ENCODE results near the gene SLC31A2.
"Not testable (repeated sequence)": the region's sequence is repeated elsewhere in the genome, so short reads cannot be mapped to it uniquely, and the experiment has no call there.

SLC31A2 gene

DNA sequence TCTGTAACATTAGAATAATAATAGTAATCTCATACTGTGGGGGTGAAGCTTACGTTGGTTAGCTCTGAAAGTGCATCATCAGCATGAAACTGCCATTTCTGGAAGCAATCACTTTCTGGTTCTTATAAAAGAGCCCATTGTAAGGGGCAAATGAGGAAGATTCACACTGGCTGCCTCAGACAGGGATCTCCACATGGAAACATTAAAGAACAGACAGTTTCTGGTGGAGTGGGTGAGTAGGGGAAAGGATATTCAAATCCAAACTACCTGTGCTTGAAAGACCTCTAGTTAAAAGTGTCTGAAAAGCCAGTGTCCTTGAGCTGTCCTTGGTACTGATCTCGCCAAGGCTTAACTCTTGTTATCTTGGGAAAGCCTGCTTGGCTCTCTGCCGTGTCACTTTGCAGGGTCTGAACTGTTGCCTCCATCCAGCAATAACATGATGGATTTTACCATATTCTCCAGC is 19.1 kb upstream of the SLC31A2 start:
- Histone ChIP-seq H3K36me3 (no peaks in the 10 kb centered on the region), H3K4me2 (peak overlapping the region in 2 of 11 experiments; percentile 29 to 32; a peak in 3 of 22 replicates), H3K9ac (no peak overlapping the region), H3K27ac (no peak overlapping the region), H3K4me1 (peaks cover 0 to 21% (median 0%) of the 10 kb centered on the region in 10 experiments; a peak in 6 of 20 replicates), H3K4me3 (no peak overlapping the region), H3K9me3 (replicated peaks in 1 of 11) (no peaks in the 10 kb centered on the region), H3K27me3 (no peaks in the 10 kb centered on the region), H4K20me1 (no peaks in the 10 kb centered on the region)
- no peak for TF ChIP-seq Cebpa-rat (IDR thresholded peaks at IDR 0.05)

DNA sequence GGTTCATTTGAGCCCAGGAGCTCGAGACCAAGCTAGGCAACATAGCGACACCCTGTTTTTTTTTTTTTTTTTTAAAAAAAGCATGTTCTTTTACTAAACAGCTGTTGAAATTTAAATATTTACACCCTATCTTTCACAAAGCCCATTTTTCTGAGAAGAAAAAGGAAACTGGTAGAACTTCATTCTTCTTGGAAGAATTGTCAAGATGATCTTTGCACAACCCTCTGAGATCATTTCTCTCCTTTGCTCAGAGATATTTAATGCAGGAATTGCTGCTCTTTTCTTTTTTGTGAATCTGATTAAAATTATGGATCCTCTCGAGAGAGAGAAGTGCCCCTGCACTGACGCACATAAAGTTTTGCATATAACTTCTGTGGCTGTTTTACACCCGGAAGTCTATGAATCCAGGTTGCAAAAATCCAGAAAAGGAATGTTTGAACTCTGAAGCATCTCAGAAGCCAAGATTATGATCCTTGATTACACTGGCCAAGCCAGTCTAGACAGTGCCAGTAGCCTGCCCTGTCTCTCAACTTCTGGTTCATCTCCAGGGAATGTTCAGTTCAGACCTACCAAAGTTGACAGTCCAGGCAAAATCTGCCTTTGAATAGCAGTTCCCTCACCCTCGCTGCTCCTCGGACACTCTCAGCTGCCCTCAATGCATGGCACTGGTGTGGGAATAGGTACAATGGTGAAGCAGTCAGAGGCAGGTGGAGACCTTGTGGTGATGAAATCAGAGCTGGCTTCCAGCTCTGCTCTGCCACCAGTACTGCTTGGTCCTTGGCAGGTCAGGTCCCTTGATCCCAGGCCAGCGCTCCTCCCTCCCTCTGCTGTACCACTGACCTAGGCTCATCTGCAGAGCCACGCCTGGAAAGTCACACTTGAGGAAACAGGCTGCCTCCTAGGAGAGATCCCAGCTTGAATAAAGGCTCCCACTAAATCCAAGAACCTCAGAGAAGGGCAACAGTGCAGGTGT is 13.3 kb upstream of the SLC31A2 start:
- Histone ChIP-seq H3K27ac (no peak overlapping the region), H4K20me1 (no peaks in the 10 kb centered on the region)

DNA sequence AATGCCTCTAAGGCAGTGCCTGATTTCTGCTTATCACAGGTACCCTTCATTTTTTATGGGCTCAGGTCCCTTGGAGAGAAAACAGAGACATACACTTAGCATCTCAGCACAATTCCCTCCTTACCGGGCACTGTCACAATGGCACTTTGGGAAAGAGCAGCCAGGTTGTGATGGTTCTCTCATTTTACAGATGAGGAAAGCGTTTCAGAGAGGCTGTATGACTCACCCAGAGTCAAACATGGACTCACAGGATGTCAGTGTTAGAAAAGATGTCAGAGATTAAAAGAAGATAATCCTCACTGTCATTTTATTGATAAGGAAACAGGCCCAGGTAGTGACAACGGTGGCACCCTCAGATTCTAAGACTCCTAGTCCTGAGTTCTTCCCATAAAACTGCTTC is 12.0 kb upstream of the SLC31A2 start:
- no peak overlapping the region for H3K9ac ChIP-seq
- no peak overlapping the region for H3K4me3 ChIP-seq
- no peak overlapping the region for H3K27ac ChIP-seq
- no peaks in the 10 kb centered on the region for H4K20me1 ChIP-seq
- H3K27me3 ChIP-seq = no peaks in the 10 kb centered on the region
- peaks cover 0 to 26% (median 0%) of the 10 kb centered on the region in 11 experiments; a peak in 5 of 22 replicates for H3K9me3 ChIP-seq (replicated peaks in 1 of 11)
- no peak overlapping the region for H3K4me2 ChIP-seq
- no peaks in the 10 kb centered on the region for H3K36me3 ChIP-seq
- TF ChIP-seq Cebpa-rat (IDR thresholded peaks at IDR 0.05) = no peak
- no peaks in the 10 kb centered on the region for H3K4me1 ChIP-seq

More for the DNA sequence above, 13.3 kb upstream of the SLC31A2 start:
- Histone ChIP-seq H3K4me1 (no peaks in the 10 kb centered on the region), H3K36me3 (no peaks in the 10 kb centered on the region), H3K4me2 (no peak overlapping the region), H3K4me3 (no peak overlapping the region), H3K9me3 (replicated peaks in 1 of 11) (peaks cover 0 to 23% (median 0%) of the 10 kb centered on the region in 11 experiments; a peak in 4 of 22 replicates), H3K27me3 (no peaks in the 10 kb centered on the region), H3K9ac (no peak overlapping the region)
- no peak for TF ChIP-seq Cebpa-rat (IDR thresholded peaks at IDR 0.05)

DNA sequence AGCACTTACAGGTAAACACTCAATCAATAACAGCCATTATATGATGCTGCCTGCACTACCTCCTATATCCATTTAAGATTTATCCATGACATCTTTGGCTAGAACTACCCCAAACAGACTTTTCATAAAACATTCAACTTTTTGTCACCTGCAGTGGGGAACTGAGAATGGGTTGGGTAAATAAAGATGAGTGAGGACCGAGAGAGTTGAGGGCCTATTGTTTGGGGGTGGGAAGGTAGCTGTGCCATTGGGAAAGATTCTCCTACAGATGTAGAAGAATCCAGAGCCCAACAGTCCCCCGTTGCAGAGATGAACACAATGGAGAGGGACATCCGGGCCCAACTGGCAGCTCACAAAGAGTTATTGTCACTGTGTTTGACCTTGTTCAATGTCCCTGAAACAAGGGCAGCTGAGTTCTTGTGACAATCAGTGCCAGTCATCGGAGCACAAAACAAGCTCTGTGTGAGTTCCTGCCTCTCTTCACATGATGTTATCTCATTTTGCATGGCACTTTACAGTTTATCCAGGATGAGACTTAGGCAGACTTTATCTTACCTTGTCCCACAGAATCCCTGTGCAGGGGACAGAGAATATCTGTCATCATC is 11.5 kb upstream of the SLC31A2 start:
- Histone ChIP-seq H3K4me2 (no peak overlapping the region), H3K27ac (no peak overlapping the region), H3K4me1 (no peaks in the 10 kb centered on the region), H3K4me3 (no peak overlapping the region), H3K9ac (no peak overlapping the region), H3K27me3 (no peaks in the 10 kb centered on the region), H3K9me3 (replicated peaks in 1 of 11) (peaks cover 0 to 26% (median 0%) of the 10 kb centered on the region in 11 experiments; a peak in 5 of 22 replicates), H3K36me3 (no peaks in the 10 kb centered on the region), H4K20me1 (no peaks in the 10 kb centered on the region)
- TF ChIP-seq Cebpa-rat (IDR thresholded peaks at IDR 0.05) = no peak

DNA sequence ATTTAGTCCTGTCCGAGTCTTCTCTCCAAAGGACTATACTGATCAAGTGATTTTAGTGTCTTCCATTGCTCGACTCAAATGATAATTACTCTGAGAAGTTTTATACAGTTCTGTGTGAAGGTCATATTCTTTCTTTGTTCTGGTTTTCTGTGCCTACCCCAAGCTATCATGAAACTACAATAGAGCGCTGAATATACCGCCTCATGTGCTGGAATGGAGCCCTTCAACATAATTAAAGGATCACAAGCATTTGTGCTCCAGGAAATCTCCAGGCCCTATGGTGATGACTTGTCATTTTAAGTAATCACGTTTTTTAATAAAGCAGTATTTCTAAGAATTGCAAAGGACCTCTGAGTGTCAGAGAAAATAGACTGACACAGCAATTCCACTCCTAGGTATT is 10.9 kb upstream of the SLC31A2 start:
- Histone ChIP-seq H3K4me2 (no peak overlapping the region), H3K4me3 (no peak overlapping the region), H3K9me3 (replicated peaks in 1 of 11) (peaks cover 0 to 26% (median 0%) of the 10 kb centered on the region in 11 experiments; a peak in 5 of 22 replicates), H3K36me3 (no peaks in the 10 kb centered on the region), H3K4me1 (no peaks in the 10 kb centered on the region), H3K9ac (no peak overlapping the region), H3K27me3 (no peaks in the 10 kb centered on the region), H3K27ac (no peak overlapping the region), H4K20me1 (no peaks in the 10 kb centered on the region)
- TF ChIP-seq Cebpa-rat (IDR thresholded peaks at IDR 0.05) = no peak

DNA sequence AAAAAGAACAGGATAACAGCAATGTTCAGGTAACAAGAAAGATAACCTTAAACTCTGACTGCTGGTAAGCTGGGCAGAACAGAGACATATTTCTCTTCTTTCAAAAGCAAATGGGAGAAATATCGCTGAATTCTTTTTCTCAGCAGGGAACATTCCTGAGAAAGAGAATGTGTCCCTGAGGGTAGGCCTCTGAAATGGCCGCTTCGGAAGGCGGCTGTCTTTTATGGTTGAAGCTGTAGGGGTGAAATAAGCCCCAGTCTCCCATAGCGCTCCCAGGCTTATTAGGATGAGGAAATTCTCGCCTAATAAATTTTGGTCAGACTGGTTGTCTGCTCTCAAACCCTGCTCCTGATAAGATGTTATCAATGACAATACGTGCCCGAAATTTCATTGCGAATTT is 9.9 kb upstream of the SLC31A2 start:
- H3K9ac ChIP-seq, H4K20me1 ChIP-seq, H3K4me2 ChIP-seq, H3K27ac ChIP-seq, H3K4me1 ChIP-seq, H3K4me3 ChIP-seq, H3K36me3 ChIP-seq, H3K27me3 ChIP-seq: not testable (repeated sequence)
- peaks cover 0 to 26% (median 0%) of the 10 kb centered on the region in 11 experiments; a peak in 5 of 22 replicates for H3K9me3 ChIP-seq (replicated peaks in 1 of 11)

DNA sequence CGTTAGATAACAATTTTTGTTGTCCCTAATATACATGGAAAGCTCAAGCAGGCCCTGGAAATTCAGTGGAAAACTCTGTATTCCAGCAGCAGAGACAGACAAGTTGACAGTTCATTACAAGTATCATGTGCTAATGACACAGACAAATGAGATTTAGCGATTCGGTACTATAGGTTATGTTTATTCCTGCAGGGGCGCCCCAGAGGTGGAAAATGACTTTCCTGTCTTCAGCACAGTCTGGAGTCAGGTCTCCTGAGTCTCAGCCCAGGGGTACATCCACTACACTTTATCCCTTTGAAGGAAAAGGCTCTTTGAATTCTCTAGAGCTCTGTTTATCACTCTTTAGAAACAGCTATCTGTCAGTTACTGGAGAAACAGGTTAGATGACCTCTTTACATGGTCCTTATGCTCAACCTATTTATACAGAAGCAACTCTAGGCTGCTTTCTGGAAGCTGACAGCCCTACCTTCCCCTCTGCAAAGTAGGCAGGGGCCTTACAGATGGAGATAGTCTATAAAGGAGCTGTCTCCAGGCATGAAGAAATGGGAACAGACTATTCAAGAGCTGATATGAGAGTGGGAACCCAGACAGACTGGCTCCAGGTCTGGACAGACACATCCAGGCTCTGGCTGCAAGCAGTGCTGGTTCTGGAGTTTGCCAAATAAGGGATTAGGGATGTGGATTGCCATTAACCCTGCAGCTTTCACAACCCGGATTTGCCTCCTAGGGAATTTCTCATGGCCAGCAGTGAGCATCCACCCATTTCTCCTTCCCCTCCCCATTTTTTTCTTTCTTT is 7.2 kb upstream of the SLC31A2 start:
- Histone ChIP-seq H3K4me2 (no peak overlapping the region), H3K4me1 (peaks cover 0 to 1% (median 0%) of the 10 kb centered on the region in 10 experiments; a peak in 3 of 20 replicates), H3K9me3 (replicated peaks in 1 of 11) (peaks cover 0 to 26% (median 0%) of the 10 kb centered on the region in 11 experiments; a peak in 5 of 22 replicates), H3K4me3 (no peak overlapping the region), H4K20me1 (no peaks in the 10 kb centered on the region), H3K27ac (no peak overlapping the region), H3K27me3 (no peaks in the 10 kb centered on the region), H3K36me3 (no peaks in the 10 kb centered on the region), H3K9ac (no peak overlapping the region)
- no peak for TF ChIP-seq Cebpa-rat (IDR thresholded peaks at IDR 0.05)

DNA sequence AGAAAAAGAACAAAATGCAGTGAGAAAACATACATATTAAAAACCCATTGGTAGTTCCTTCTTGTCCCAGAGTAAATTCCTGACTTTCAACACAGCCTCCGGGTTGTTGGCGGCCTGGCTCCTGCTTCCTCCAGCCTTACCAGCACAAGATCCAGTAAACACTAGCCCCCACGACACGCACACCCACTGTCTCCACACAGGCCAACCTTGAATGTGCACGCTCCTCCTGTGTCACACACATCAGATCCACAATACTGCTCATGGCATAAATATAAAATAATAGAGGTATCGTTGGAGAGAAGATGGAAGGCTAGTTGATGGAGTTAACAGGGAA is 2.5 kb upstream of the SLC31A2 start:
- H3K27ac ChIP-seq = no peak overlapping the region
- H3K4me2 ChIP-seq = no peak overlapping the region
- peaks cover 0 to 5% (median 0%) of the 10 kb centered on the region in 11 experiments; a peak in 3 of 22 replicates for H3K36me3 ChIP-seq
- no peaks in the 10 kb centered on the region; a peak in 2 of 22 replicates for H3K27me3 ChIP-seq
- H3K9ac ChIP-seq = no peak overlapping the region
- H4K20me1 ChIP-seq = peaks cover 0 to 1% (median 0%) of the 10 kb centered on the region in 11 experiments; a peak in 2 of 22 replicates
- H3K9me3 ChIP-seq (replicated peaks in 1 of 11) = no peaks in the 10 kb centered on the region
- no peak for TF ChIP-seq Cebpa-rat (IDR thresholded peaks at IDR 0.05)
- peaks cover 13 to 32% (median 19%) of the 10 kb centered on the region in 10 experiments for H3K4me1 ChIP-seq
- H3K4me3 ChIP-seq = no peak overlapping the region

Measured in BLaER1 treated with 17β-estradiol and CSF1 and Interleukin-3, amounts not matched to agents 10 nM and 100 nM (cell line).